PC-9 (cell line): ENCODE measurements around the gene LCN10.

ENCODE experiments used
- EZH2 ChIP-seq: fragments of 200-600 bp; sonication (generic); IDR thresholded peaks from 2 replicates; pipeline ENCODE4 v1.8.0; 2017; ENCODE audit warnings: antibody characterized with exemption, low read depth
- TF ChIP-seq, protein P1 (sequence below): fragments of 200-600 bp; sonication (generic); conservative IDR thresholded peaks from 2 replicates; pipeline ENCODE4 v1.6.1; 2017; ENCODE audit warnings: mixed run types, antibody characterized with exemption, mild to moderate bottlenecking, moderate library complexity

DNA sequence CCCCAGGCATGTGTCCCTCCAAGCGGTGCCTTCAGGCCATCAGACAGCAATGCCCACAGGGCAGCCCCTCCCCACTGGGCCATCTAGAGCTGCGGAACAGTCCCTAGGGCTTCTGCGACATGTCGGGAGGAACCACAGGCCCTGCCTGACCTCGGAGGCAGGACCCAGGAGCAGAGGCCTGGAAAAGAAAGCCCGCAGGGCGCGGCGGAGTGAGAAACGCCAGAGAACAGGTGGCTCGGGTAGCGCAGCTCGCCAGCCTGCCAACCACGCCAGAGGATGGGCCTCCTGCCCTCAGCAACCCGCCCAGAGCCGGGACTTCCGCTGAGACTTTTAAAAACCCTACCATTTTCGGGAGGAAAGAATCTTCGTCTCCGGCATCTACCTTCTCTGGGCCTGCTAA is 14.6 kb upstream of the LCN10 start:
- TF ChIP-seq EZH2: no peak
- TF ChIP-seq, protein P1, sequence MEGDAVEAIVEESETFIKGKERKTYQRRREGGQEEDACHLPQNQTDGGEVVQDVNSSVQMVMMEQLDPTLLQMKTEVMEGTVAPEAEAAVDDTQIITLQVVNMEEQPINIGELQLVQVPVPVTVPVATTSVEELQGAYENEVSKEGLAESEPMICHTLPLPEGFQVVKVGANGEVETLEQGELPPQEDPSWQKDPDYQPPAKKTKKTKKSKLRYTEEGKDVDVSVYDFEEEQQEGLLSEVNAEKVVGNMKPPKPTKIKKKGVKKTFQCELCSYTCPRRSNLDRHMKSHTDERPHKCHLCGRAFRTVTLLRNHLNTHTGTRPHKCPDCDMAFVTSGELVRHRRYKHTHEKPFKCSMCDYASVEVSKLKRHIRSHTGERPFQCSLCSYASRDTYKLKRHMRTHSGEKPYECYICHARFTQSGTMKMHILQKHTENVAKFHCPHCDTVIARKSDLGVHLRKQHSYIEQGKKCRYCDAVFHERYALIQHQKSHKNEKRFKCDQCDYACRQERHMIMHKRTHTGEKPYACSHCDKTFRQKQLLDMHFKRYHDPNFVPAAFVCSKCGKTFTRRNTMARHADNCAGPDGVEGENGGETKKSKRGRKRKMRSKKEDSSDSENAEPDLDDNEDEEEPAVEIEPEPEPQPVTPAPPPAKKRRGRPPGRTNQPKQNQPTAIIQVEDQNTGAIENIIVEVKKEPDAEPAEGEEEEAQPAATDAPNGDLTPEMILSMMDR: no peak
